HG02870 (cell line): Measurements from ENCODE around the gene CLK3.
"Not testable (repeated sequence)": the region's sequence is repeated elsewhere in the genome, so short reads cannot be mapped to it uniquely, and the experiment has no call there.

Experiments used
- ATAC-seq: cut with Tn5 transposase; IDR thresholded peaks from one replicate; pipeline ENCODE4 v1.9.1; 2021; ENCODE audit warnings: mild to moderate bottlenecking, moderate library complexity; ENCODE audit not compliant: unreplicated experiment

Gene CLK3

GRCh38 chr15:74641151-74641550, 25.5 kb downstream of the CLK3 start:
- no peak for ATAC-seq

GRCh38 chr15:74642348-74642733, 26.7 kb downstream of the CLK3 start:
- ATAC-seq, result no peak

GRCh38 chr15:74642734-74643664, 27.4 kb downstream of the CLK3 start:
- ATAC-seq, result no peak

- ATAC-seq, result no peak
These were observed 28.1 kb downstream of the CLK3 start for GRCh38 chr15:74643665-74644204.

- ATAC-seq, result no peak
These were observed 30.8 kb downstream of the CLK3 start for GRCh38 chr15:74646480-74646879.

GRCh38 chr15:74648051-74648842, 32.6 kb downstream of the CLK3 start:
- no peak for ATAC-seq

- ATAC-seq, result no peak
These were observed 35.7 kb downstream of the CLK3 start for GRCh38 chr15:74651242-74651741.

GRCh38 chr15:74653426-74654102, 37.9 kb downstream of the CLK3 start:
- no peak for ATAC-seq

- ATAC-seq, result no peak
These were observed 39.8 kb downstream of the CLK3 start for GRCh38 chr15:74655424-74655823.

GRCh38 chr15:74656935-74657535, 41.4 kb downstream of the CLK3 start:
- no peak for ATAC-seq

GRCh38 chr15:74657846-74658245, 42.2 kb downstream of the CLK3 start:
- no peak for ATAC-seq

GRCh38 chr15:74661280-74661679, 45.6 kb downstream of the CLK3 start:
- ATAC-seq, result not testable (repeated sequence)

- no peak for ATAC-seq
These were observed 46.6 kb downstream of the CLK3 start for GRCh38 chr15:74662064-74662860.

- no peak for ATAC-seq
These were observed 47.8 kb downstream of the CLK3 start for GRCh38 chr15:74663303-74664027.

GRCh38 chr15:74664028-74664616, 48.5 kb downstream of the CLK3 start:
- no peak for ATAC-seq

- no peak for ATAC-seq
These were observed 49.0 kb downstream of the CLK3 start for GRCh38 chr15:74664670-74665069.

GRCh38 chr15:74667975-74668374, 52.3 kb downstream of the CLK3 start:
- ATAC-seq, result no peak

GRCh38 chr15:74669627-74670026, 54.0 kb downstream of the CLK3 start:
- no peak for ATAC-seq

GRCh38 chr15:74674161-74674560, 58.5 kb downstream of the CLK3 start:
- no peak for ATAC-seq
